ENCODE results near the gene DTX4.

The DTX4 gene

GRCh38 chr11:59152312-59152951, 19.5 kb upstream of the DTX4 start:
- H3K27ac Mint-ChIP-seq, result peak overlapping the region; percentile 82
- peaks cover 50% of the 10 kb centered on the region for H3K36me3 Mint-ChIP-seq (ENCODE audit: low read depth)
- peaks cover 37% of the 10 kb centered on the region for H3K4me1 Mint-ChIP-seq
- ATAC-seq (peak; percentile 77), DNase-seq (no peak)
- peak overlapping the region; percentile 34 for H3K4me3 Mint-ChIP-seq
- no peaks in the 10 kb centered on the region for H3K27me3 Mint-ChIP-seq
- H3K9me3 Mint-ChIP-seq, result no peaks in the 10 kb centered on the region

DNA sequence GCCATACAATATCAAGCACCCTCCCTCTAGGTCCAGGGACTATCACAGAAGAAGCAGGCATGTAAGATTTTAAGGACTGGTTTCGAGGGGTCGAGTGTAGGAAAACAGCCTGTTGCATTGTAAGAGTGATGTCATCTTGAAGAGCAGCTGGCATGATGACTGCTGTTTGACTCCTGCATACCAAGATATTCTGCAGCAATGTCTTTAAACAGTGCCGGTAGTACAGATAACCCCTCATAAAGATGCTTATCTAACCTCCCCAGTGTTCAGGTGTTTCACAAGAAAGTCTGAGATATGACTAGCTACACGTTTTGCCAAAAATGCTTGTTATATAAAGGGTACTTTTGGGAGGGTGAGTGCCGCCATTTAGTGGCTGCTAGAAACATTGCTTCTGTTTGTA, 17.3 kb upstream of the DTX4 start:
- H3K36me3 Mint-ChIP-seq (ENCODE audit: low read depth), result peaks cover 31% of the 10 kb centered on the region
- ATAC-seq, result no peak
- H3K4me3 Mint-ChIP-seq, result no peak overlapping the region
- H3K4me1 Mint-ChIP-seq, result peaks cover 27% of the 10 kb centered on the region
- no peak for DNase-seq
- H3K9me3 Mint-ChIP-seq, result no peaks in the 10 kb centered on the region
- H3K27me3 Mint-ChIP-seq, result no peaks in the 10 kb centered on the region
- H3K27ac Mint-ChIP-seq, result no peak overlapping the region

- no peak for DNase-seq
- no peak overlapping the region for H3K27ac Mint-ChIP-seq
- H3K4me3 Mint-ChIP-seq, result no peak overlapping the region
- peaks cover 9% of the 10 kb centered on the region for H3K36me3 Mint-ChIP-seq (ENCODE audit: low read depth)
- no peak for ATAC-seq
- peaks cover 5% of the 10 kb centered on the region for H3K27me3 Mint-ChIP-seq
- no peaks in the 10 kb centered on the region for H3K9me3 Mint-ChIP-seq
- peaks cover 9% of the 10 kb centered on the region for H3K4me1 Mint-ChIP-seq
Measured at GRCh38 chr11:59157433-59157832, 14.5 kb upstream of the DTX4 start.

GRCh38 chr11:59158206-59159068, 13.5 kb upstream of the DTX4 start:
- DNase-seq (peak; percentile 59), ATAC-seq (peak; percentile 90)
- peaks cover 1% of the 10 kb centered on the region for H3K36me3 Mint-ChIP-seq (ENCODE audit: low read depth)
- no peaks in the 10 kb centered on the region for H3K9me3 Mint-ChIP-seq
- no peak overlapping the region for H3K27ac Mint-ChIP-seq
- no peak overlapping the region for H3K4me3 Mint-ChIP-seq
- peaks cover 7% of the 10 kb centered on the region for H3K27me3 Mint-ChIP-seq
- no peaks in the 10 kb centered on the region for H3K4me1 Mint-ChIP-seq

- ATAC-seq, result no peak
- peaks cover 14% of the 10 kb centered on the region for H3K27me3 Mint-ChIP-seq
- no peak overlapping the region for H3K4me3 Mint-ChIP-seq
- no peak overlapping the region for H3K27ac Mint-ChIP-seq
- no peak for DNase-seq
- no peaks in the 10 kb centered on the region for H3K4me1 Mint-ChIP-seq
- no peaks in the 10 kb centered on the region for H3K36me3 Mint-ChIP-seq (ENCODE audit: low read depth)
- H3K9me3 Mint-ChIP-seq, result no peaks in the 10 kb centered on the region
Measured at GRCh38 chr11:59164028-59164427, 7.9 kb upstream of the DTX4 start.

- Mint-ChIP-seq H3K27ac (peak overlapping the region; percentile 26), H3K4me1 (peaks cover 15% of the 10 kb centered on the region), H3K9me3 (no peaks in the 10 kb centered on the region), H3K36me3 (ENCODE audit: low read depth) (no peaks in the 10 kb centered on the region), H3K4me3 (peak overlapping the region; percentile 77), H3K27me3 (peaks cover 24% of the 10 kb centered on the region)
- ATAC-seq (no peak), DNase-seq (peak; percentile 21)
Measured at GRCh38 chr11:59172345-59173079, 580 bp downstream of the DTX4 start.

- DNase-seq, result peak; percentile 10
- Mint-ChIP-seq H3K27me3 (peaks cover 24% of the 10 kb centered on the region), H3K4me3 (peak overlapping the region; percentile 77), H3K9me3 (no peaks in the 10 kb centered on the region), H3K27ac (peak overlapping the region; percentile 26), H3K36me3 (ENCODE audit: low read depth) (no peaks in the 10 kb centered on the region), H3K4me1 (peaks cover 15% of the 10 kb centered on the region)
- ATAC-seq, result no peak
Measured at GRCh38 chr11:59173080-59173963, 1.4 kb downstream of the DTX4 start.

DNA sequence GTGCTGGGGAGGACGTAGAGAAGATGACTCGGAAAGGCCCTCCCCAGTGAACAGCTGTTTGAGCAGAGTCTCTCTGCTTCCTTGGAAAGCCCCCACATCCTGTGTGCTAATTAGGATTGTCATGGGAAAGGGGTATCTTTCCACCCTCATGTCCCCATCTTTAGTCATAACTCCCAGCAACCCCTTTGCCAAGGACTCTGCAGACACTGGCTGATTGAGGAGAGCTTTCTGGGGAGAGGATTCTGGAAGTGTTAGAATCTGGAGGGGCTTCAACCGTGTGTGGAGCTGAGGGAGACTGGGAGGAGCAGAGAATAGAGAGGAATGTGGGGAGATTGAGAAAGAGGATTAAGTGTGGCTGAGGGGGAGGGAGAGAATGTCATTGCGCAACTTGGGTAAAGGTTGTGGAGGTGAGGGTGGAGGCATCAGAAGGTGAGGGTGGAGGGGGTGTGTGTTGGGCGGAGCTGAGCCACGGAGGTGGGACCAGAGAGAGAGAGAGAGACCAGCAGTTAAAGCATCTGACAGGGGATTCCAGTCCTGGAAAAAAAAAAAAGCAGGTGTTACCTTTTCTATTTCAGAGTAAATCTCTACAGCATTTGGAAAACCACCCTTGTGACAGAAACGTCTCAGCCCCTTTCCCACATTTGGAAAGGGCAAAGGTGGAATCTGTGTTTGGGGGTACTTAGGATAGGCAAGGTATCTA, 2.2 kb downstream of the DTX4 start:
- peak overlapping the region; percentile 22 for H3K4me3 Mint-ChIP-seq

GRCh38 chr11:59174664-59175033, 2.7 kb downstream of the DTX4 start:
- no peaks in the 10 kb centered on the region for H3K9me3 Mint-ChIP-seq
- peaks cover 15% of the 10 kb centered on the region for H3K4me1 Mint-ChIP-seq
- no peaks in the 10 kb centered on the region for H3K36me3 Mint-ChIP-seq (ENCODE audit: low read depth)
- no peak overlapping the region for H3K4me3 Mint-ChIP-seq
- DNase-seq, result no peak
- ATAC-seq, result peak; percentile 20
- peaks cover 24% of the 10 kb centered on the region for H3K27me3 Mint-ChIP-seq
- no peak overlapping the region for H3K27ac Mint-ChIP-seq

More for the DNA sequence above, 2.2 kb downstream of the DTX4 start:
- no peak for DNase-seq
- Mint-ChIP-seq H3K9me3 (no peaks in the 10 kb centered on the region), H3K36me3 (ENCODE audit: low read depth) (no peaks in the 10 kb centered on the region), H3K27ac (no peak overlapping the region), H3K27me3 (peaks cover 24% of the 10 kb centered on the region), H3K4me1 (peaks cover 15% of the 10 kb centered on the region)
- ATAC-seq, result no peak

DNA sequence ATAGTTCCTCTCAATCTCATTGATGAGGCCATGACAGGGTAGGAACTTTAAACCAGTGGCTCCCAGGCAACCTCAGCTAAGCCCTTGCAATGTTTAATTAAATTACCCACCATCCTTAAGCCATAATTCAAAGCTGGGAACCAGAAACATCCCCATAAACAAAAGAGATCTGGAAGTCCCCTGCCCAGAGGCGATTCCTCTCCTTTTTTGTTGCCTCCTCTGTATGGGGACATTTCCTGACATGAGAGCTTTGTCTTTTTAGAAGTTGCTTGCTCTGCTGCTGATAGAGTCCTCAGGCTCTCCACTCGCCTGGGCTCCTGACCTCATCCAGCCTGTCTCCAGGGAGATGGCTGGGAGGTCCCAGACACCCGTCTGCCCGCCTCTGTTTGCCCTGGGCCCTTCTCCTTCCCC, 3.2 kb downstream of the DTX4 start:
- H3K4me1 Mint-ChIP-seq, result peaks cover 15% of the 10 kb centered on the region
- no peaks in the 10 kb centered on the region for H3K36me3 Mint-ChIP-seq (ENCODE audit: low read depth)
- no peak overlapping the region for H3K4me3 Mint-ChIP-seq
- no peak for ATAC-seq
- no peak for DNase-seq
- H3K9me3 Mint-ChIP-seq, result no peaks in the 10 kb centered on the region
- H3K27me3 Mint-ChIP-seq, result peaks cover 24% of the 10 kb centered on the region
- no peak overlapping the region for H3K27ac Mint-ChIP-seq

- H3K9me3 Mint-ChIP-seq, result no peaks in the 10 kb centered on the region
- H3K36me3 Mint-ChIP-seq (ENCODE audit: low read depth), result no peaks in the 10 kb centered on the region
- peaks cover 15% of the 10 kb centered on the region for H3K4me1 Mint-ChIP-seq
- no peak for ATAC-seq
- no peak overlapping the region for H3K4me3 Mint-ChIP-seq
- no peak overlapping the region for H3K27ac Mint-ChIP-seq
- no peak for DNase-seq
- H3K27me3 Mint-ChIP-seq, result peaks cover 24% of the 10 kb centered on the region
Measured at GRCh38 chr11:59176330-59176729, 4.4 kb downstream of the DTX4 start.

DNA sequence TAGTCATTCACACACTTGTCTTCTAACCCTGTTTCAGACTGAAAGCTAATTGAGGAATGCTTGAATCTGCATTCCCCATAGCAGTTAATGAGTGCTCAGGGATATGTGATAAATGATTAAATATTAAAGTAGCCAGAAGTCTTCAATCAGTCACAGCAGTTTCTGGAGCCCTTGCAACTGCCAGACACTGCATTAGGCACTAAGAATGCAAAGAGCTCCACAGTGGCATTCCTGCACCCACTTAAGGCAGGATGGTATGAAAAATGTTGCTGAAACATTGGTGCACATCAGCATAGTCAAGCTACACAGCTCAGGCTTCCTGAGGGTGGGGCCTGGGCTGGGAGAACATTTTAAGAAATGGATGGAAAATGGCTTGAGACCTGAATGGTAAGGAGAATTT, 6.5 kb downstream of the DTX4 start:
- Mint-ChIP-seq H3K36me3 (ENCODE audit: low read depth) (no peaks in the 10 kb centered on the region), H3K4me1 (peaks cover 7% of the 10 kb centered on the region), H3K9me3 (no peaks in the 10 kb centered on the region), H3K27ac (no peak overlapping the region), H3K4me3 (no peak overlapping the region), H3K27me3 (peaks cover 16% of the 10 kb centered on the region)
- ATAC-seq (no peak), DNase-seq (no peak)

DNA sequence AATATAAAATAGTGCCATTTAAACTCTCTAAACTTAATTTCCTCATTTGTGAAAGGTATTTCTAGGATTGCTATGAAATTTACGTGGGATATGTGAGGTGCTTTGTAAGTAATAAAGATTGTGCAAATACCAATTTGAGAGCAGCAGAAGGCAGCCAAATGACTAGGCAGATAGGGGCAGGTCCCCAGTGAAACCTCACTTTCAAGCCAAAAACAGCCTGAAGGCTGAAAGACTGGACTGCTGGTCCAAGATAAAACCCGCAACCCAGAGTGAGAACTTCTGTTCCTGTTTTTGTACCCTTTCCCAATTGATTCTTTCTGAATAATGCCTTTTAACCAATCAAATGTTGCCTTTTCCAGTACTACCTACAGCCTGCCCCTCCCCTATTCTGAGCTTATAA, 7.2 kb downstream of the DTX4 start:
- Mint-ChIP-seq H3K9me3 (no peaks in the 10 kb centered on the region), H3K4me1 (peaks cover 5% of the 10 kb centered on the region), H3K4me3 (no peak overlapping the region), H3K27ac (no peak overlapping the region), H3K27me3 (peaks cover 11% of the 10 kb centered on the region), H3K36me3 (ENCODE audit: low read depth) (no peaks in the 10 kb centered on the region)
- no peak for ATAC-seq
- no peak for DNase-seq
